ENCODE results near the gene OXSR1.

Gene OXSR1

GRCh38 chr3:38124324-38125122 is 40.8 kb upstream of the OXSR1 start:
- no peak for TF ChIP-seq CTCF (conservative IDR thresholded peaks at IDR 0.05; ENCODE audit: low read depth, low read length)
- no peak for DNase-seq (ENCODE audit: low read depth)
- no peak overlapping the region for H3K4me3 ChIP-seq (ENCODE audit: low read length)

GRCh38 chr3:38125305-38126120 is 39.8 kb upstream of the OXSR1 start:
- DNase-seq (ENCODE audit: low read depth): no peak
- TF ChIP-seq CTCF (conservative IDR thresholded peaks at IDR 0.05; ENCODE audit: low read depth, low read length): no peak
- no peak overlapping the region for H3K4me3 ChIP-seq (ENCODE audit: low read length)

- H3K4me3 ChIP-seq (ENCODE audit: low read length): no peak overlapping the region
- TF ChIP-seq CTCF (conservative IDR thresholded peaks at IDR 0.05; ENCODE audit: low read depth, low read length): no peak
- DNase-seq (ENCODE audit: low read depth): no peak
Observed at GRCh38 chr3:38126121-38126892, 39.0 kb upstream of the OXSR1 start.

GRCh38 chr3:38127611-38128302 is 37.6 kb upstream of the OXSR1 start:
- DNase-seq (ENCODE audit: low read depth): no peak

GRCh38 chr3:38128303-38128655 is 37.1 kb upstream of the OXSR1 start:
- no peak overlapping the region for H3K4me3 ChIP-seq (ENCODE audit: low read length)
- DNase-seq (ENCODE audit: low read depth): no peak
- no peak for TF ChIP-seq CTCF (conservative IDR thresholded peaks at IDR 0.05; ENCODE audit: low read depth, low read length)

More at GRCh38 chr3:38127611-38128302, 37.6 kb upstream of the OXSR1 start:
- no peak for TF ChIP-seq CTCF (conservative IDR thresholded peaks at IDR 0.05; ENCODE audit: low read depth, low read length)
- H3K4me3 ChIP-seq (ENCODE audit: low read length): no peak overlapping the region

- no peak for TF ChIP-seq CTCF (conservative IDR thresholded peaks at IDR 0.05; ENCODE audit: low read depth, low read length)
- DNase-seq (ENCODE audit: low read depth): no peak
- no peak overlapping the region for H3K4me3 ChIP-seq (ENCODE audit: low read length)
Observed at GRCh38 chr3:38129058-38129457, 36.3 kb upstream of the OXSR1 start.

Measured in retinal pigment epithelial cell (primary cell).